Skeletal muscle tissue (tissue), 4 donors: ENCODE results near the gene SIAH2. TPM values are rescaled to one million over a fixed set of nuclear protein-coding genes. Genes with fewer than 3 reads are reported as not detected.
"Not testable (repeated sequence)": the region's sequence is repeated elsewhere in the genome, so short reads cannot be mapped to it uniquely, and the experiment has no call there.

Experiments used
- H3K27ac ChIP-seq: one replicate; pipeline ENCODE4 v1.7.0; 2013; ENCODE audit warnings: mild to moderate bottlenecking, low read depth, low read length, inconsistent platforms
- H3K27me3 ChIP-seq, 3 donors: one replicate each; pipeline ENCODE4 v1.7.0; 2013; ENCODE audit warnings: low read length in 3 of 3; ENCODE audit not compliant: control insufficient read depth in 3 of 3, insufficient read depth in 3 of 3
- H3K36me3 ChIP-seq, 3 donors: one replicate each; pipeline ENCODE4 v1.7.0; 2013; ENCODE audit warnings: low read length in 3 of 3; ENCODE audit not compliant: control insufficient read depth in 3 of 3, insufficient read depth in 3 of 3
- H3K4me1 ChIP-seq, 3 donors: one replicate each; pipeline ENCODE4 v1.7.0; 2013; ENCODE audit warnings: low read length in 3 of 3, mild to moderate bottlenecking in 3 of 3; ENCODE audit not compliant: control insufficient read depth in 3 of 3, insufficient read depth in 3 of 3
- H3K4me3 ChIP-seq, 3 donors: one replicate each; pipeline ENCODE4 v1.7.0; 2013; ENCODE audit warnings: low read length in 3 of 3
- H3K9ac ChIP-seq, 3 donors: one replicate each; pipeline ENCODE4 v1.7.0; 2013; ENCODE audit warnings: low read length in 3 of 3, mild to moderate bottlenecking in 3 of 3, moderate library complexity in 2 of 3, low read depth in 1 of 3
- H3K9me3 ChIP-seq, 3 donors: one replicate each; pipeline ENCODE4 v1.7.0; 2013; ENCODE audit warnings: low read length in 3 of 3; ENCODE audit not compliant: control insufficient read depth in 3 of 3
- total RNA-seq: library from RNA; depleted of rRNA; stranded (reverse); fragments of >200 nt; gene quantifications from one replicate; pipeline ENCODE4 v1.2.3, GENCODE V29; 2014
- donor health status: Osteomylitis.

The SIAH2 gene
- total RNA-seq, 1 donor from 2014 or later = 26.1 TPM

GRCh38 chr3:150796527-150796926, 33.6 kb upstream of the SIAH2 start:
- not testable (repeated sequence) for H3K9ac ChIP-seq, H3K27me3 ChIP-seq, H3K9me3 ChIP-seq, H3K27ac ChIP-seq, H3K4me1 ChIP-seq, H3K4me3 ChIP-seq, H3K36me3 ChIP-seq

- Histone ChIP-seq H3K9ac (no peak overlapping the region), H3K4me1 (no peaks in the 10 kb centered on the region), H3K4me3 (no peak overlapping the region), H3K27ac (no peak overlapping the region), H3K9me3 (no peaks in the 10 kb centered on the region), H3K36me3 (no peaks in the 10 kb centered on the region), H3K27me3 (no peaks in the 10 kb centered on the region)
Observed at GRCh38 chr3:150793641-150794040, 30.7 kb upstream of the SIAH2 start.

GRCh38 chr3:150790629-150791028, 27.7 kb upstream of the SIAH2 start:
- H3K9me3 ChIP-seq = no peaks in the 10 kb centered on the region
- no peak overlapping the region for H3K4me3 ChIP-seq
- H3K27ac ChIP-seq = no peak overlapping the region
- H3K36me3 ChIP-seq = no peaks in the 10 kb centered on the region
- no peak overlapping the region for H3K9ac ChIP-seq
- H3K27me3 ChIP-seq = peaks cover 0 to 3% (median 0%) of the 10 kb centered on the region in 3 donors
- H3K4me1 ChIP-seq = no peaks in the 10 kb centered on the region

GRCh38 chr3:150789451-150789850, 26.5 kb upstream of the SIAH2 start:
- H3K4me3 ChIP-seq = no peak overlapping the region
- no peaks in the 10 kb centered on the region for H3K36me3 ChIP-seq
- H3K9ac ChIP-seq = no peak overlapping the region
- no peaks in the 10 kb centered on the region for H3K9me3 ChIP-seq
- no peaks in the 10 kb centered on the region for H3K4me1 ChIP-seq
- H3K27ac ChIP-seq = no peak overlapping the region
- H3K27me3 ChIP-seq = peaks cover 0 to 3% (median 0%) of the 10 kb centered on the region in 3 donors

- no peaks in the 10 kb centered on the region for H3K36me3 ChIP-seq
- no peaks in the 10 kb centered on the region for H3K4me1 ChIP-seq
- no peak overlapping the region for H3K9ac ChIP-seq
- H3K27ac ChIP-seq = no peak overlapping the region
- H3K4me3 ChIP-seq = no peak overlapping the region
- H3K9me3 ChIP-seq = no peaks in the 10 kb centered on the region
- peaks cover 0 to 3% (median 0%) of the 10 kb centered on the region in 3 donors for H3K27me3 ChIP-seq
Observed at GRCh38 chr3:150787741-150788370, 24.9 kb upstream of the SIAH2 start.

- H3K4me1 ChIP-seq = no peaks in the 10 kb centered on the region
- no peaks in the 10 kb centered on the region for H3K36me3 ChIP-seq
- H3K27me3 ChIP-seq = peaks cover 0 to 3% (median 0%) of the 10 kb centered on the region in 3 donors
- H3K9me3 ChIP-seq = no peaks in the 10 kb centered on the region
- no peak overlapping the region for H3K4me3 ChIP-seq
- H3K9ac ChIP-seq = no peak overlapping the region
- no peak overlapping the region for H3K27ac ChIP-seq
Observed at GRCh38 chr3:150786791-150787190, 23.8 kb upstream of the SIAH2 start.

- H3K9me3 ChIP-seq = no peaks in the 10 kb centered on the region
- no peaks in the 10 kb centered on the region for H3K36me3 ChIP-seq
- no peak overlapping the region for H3K4me3 ChIP-seq
- H3K9ac ChIP-seq = no peak overlapping the region
- H3K4me1 ChIP-seq = no peaks in the 10 kb centered on the region
- peaks cover 0 to 3% (median 0%) of the 10 kb centered on the region in 3 donors for H3K27me3 ChIP-seq
- H3K27ac ChIP-seq = no peak overlapping the region
Observed at GRCh38 chr3:150784747-150785125, 21.8 kb upstream of the SIAH2 start.

- Histone ChIP-seq H3K9me3 (no peaks in the 10 kb centered on the region), H3K9ac (no peak overlapping the region), H3K27me3 (peaks cover 0 to 3% (median 0%) of the 10 kb centered on the region in 3 donors), H3K36me3 (no peaks in the 10 kb centered on the region), H3K27ac (no peak overlapping the region), H3K4me3 (no peak overlapping the region), H3K4me1 (no peaks in the 10 kb centered on the region)
Observed at GRCh38 chr3:150783920-150784746, 21.2 kb upstream of the SIAH2 start.

- H3K27me3 ChIP-seq = peaks cover 0 to 5% (median 2%) of the 10 kb centered on the region in 3 donors
- no peaks in the 10 kb centered on the region for H3K36me3 ChIP-seq
- H3K9ac ChIP-seq = no peak overlapping the region
- no peak overlapping the region for H3K4me3 ChIP-seq
- no peaks in the 10 kb centered on the region for H3K9me3 ChIP-seq
- no peak overlapping the region for H3K27ac ChIP-seq
- H3K4me1 ChIP-seq = no peaks in the 10 kb centered on the region
Observed at GRCh38 chr3:150783316-150783715, 20.3 kb upstream of the SIAH2 start.

- H3K36me3 ChIP-seq = no peaks in the 10 kb centered on the region
- H3K4me3 ChIP-seq = no peak overlapping the region
- H3K27me3 ChIP-seq = peaks cover 0 to 4% (median 2%) of the 10 kb centered on the region in 3 donors
- H3K27ac ChIP-seq = no peak overlapping the region
- H3K9me3 ChIP-seq = no peaks in the 10 kb centered on the region
- H3K4me1 ChIP-seq = peaks cover 0 to 3% (median 0%) of the 10 kb centered on the region in 3 donors
- H3K9ac ChIP-seq = no peak overlapping the region
Observed at GRCh38 chr3:150779402-150779858, 16.5 kb upstream of the SIAH2 start.
